GM12865 (cell line): Measurements from ENCODE around the gene MXD3.

Source experiments
- DNase-seq: peaks from one replicate; pipeline ENCODE4 v3.0.0; 2010; ENCODE audit warnings: low read depth
- H3K4me3 ChIP-seq: 2 replicates; pipeline ENCODE4 v1.5.1; 2011; ENCODE audit warnings: mild to moderate bottlenecking, low read depth, low read length, control low read depth
- TF ChIP-seq, protein P1 (sequence below): IDR thresholded peaks from 2 replicates; pipeline ENCODE4 v1.5.1; 2011; ENCODE audit warnings: low read length, control low read depth, low read depth, inconsistent platforms; ENCODE audit not compliant: insufficient read depth; ENCODE audit errors: missing control alignments

MXD3 gene

DNA sequence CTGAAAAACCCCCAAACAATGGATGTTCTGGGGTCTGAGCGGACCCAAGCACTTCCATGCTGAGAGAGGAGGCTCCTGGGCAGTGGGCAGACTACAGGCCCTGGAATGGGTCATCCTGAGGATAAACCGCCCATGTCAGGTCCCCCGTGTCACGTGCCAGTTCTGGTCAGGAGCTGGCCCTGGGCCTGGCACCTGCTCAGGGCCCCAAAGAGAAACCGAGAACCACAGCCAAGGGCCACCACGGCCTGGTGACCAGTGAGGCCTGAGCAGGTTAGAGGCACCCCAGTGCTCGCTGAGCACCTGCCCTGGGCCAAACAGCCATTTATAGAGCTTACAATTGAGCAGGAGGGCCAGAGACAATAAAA, 24.0 kb upstream of the MXD3 start:
- H3K4me3 ChIP-seq = no peak overlapping the region
- TF ChIP-seq, protein P1, sequence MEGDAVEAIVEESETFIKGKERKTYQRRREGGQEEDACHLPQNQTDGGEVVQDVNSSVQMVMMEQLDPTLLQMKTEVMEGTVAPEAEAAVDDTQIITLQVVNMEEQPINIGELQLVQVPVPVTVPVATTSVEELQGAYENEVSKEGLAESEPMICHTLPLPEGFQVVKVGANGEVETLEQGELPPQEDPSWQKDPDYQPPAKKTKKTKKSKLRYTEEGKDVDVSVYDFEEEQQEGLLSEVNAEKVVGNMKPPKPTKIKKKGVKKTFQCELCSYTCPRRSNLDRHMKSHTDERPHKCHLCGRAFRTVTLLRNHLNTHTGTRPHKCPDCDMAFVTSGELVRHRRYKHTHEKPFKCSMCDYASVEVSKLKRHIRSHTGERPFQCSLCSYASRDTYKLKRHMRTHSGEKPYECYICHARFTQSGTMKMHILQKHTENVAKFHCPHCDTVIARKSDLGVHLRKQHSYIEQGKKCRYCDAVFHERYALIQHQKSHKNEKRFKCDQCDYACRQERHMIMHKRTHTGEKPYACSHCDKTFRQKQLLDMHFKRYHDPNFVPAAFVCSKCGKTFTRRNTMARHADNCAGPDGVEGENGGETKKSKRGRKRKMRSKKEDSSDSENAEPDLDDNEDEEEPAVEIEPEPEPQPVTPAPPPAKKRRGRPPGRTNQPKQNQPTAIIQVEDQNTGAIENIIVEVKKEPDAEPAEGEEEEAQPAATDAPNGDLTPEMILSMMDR = no peak
- DNase-seq = no peak

DNA sequence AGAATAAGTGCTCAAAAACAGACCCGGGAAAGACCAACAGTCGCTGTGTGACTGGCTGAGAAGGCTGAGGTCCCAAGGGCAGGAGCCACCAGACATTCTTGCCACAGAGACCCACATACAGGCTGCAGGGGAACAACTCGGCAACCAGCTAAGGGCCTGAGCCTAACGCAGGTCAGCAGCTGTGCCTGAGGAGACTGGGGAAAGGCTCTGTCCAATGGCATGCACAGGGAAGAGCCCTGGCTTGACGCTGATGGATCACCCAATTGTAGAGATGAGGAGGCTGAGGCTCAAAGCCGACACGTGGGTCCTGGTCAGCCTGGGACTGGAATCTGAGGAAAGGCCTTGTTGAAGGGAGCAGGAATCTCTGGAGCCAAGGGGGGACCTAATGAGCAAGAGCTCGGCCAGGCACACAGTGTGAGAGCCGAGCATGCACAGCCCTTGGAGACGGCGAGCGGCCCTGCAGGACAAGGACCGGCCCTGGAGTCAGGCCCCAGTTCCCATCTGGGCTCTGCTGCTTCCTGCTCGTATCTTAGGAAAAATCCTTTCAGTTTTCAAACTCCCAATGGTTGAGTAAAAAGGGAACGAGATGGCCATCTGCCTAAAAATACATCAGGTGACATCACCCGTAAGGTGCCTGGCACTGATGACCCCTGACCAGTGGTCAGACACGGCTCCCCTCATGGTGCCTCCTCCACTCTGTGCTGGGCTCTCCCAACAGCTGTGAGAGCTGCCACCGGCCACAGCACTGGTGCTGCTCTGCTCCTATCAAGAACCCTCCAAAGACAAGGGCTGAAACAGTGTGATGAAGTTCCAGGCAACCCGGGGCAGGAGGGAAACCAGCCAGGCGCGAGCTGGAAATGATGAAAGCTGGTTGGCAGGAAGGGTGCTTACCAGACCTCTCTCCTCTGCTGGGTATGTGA, 23.3 kb upstream of the MXD3 start:
- no peak for DNase-seq
- TF ChIP-seq, protein P1 = no peak
- H3K4me3 ChIP-seq = no peak overlapping the region

DNA sequence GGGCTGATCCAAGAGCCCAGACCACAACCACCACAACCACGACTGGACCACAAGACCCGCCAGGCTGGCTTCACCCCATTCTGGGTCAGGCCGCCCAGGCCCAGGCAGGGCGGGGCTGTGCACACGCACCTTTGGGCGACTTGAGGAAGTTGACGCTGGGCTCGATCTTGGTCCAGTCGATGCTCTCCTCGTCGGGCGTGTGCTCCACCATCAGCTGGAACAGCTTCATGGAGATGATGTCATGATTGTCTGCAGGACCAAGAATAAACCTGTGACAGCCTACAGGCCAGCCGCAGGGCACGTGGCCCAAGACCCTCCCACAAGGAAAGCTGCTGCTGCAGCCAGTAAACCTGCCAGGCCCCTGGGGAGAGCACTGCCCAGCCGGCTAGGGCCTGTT, 22.5 kb upstream of the MXD3 start:
- no peak for DNase-seq
- TF ChIP-seq, protein P1 = no peak

DNA sequence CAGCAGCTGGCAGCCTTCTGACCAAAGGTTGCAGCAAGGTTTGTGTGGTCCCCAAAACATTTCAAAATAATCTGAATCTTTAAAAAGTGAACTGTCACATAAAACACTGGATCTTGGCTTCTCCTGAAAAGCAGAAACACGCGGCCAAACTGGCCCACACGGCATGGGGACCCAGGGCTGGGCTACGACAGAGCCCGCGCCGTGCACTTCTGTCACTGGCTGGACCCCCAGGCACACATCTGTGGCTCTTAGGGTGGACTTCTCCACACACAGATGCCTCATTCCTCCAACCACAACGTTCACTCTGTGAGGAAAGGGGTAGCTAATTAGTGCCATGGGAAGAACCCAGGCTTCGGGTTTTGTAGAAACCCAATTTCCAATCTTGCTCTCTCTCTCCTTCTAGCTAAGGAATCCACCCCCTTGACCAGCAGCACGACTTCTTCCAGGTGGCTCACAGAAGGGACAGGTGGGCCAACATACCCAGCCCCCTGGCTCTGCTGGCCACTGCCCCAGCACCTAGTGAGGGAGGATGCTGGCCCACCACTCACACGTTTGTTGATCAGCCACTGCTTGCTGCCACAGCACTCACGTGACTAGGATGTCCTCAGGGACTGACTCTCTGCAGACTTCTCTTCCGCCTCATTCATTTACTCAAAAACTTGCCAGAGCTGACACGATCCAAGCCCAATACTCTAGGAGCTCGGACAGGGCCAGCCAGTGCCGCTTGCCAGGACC, 21.9 kb upstream of the MXD3 start:
- H3K4me3 ChIP-seq = no peak overlapping the region
- TF ChIP-seq, protein P1 = no peak
- no peak for DNase-seq

More for the DNA sequence above, 22.5 kb upstream of the MXD3 start:
- no peak overlapping the region for H3K4me3 ChIP-seq

GRCh38 chr5:177332896-177333260, 21.2 kb upstream of the MXD3 start:
- TF ChIP-seq, protein P1 = no peak
- H3K4me3 ChIP-seq = no peak overlapping the region

DNA sequence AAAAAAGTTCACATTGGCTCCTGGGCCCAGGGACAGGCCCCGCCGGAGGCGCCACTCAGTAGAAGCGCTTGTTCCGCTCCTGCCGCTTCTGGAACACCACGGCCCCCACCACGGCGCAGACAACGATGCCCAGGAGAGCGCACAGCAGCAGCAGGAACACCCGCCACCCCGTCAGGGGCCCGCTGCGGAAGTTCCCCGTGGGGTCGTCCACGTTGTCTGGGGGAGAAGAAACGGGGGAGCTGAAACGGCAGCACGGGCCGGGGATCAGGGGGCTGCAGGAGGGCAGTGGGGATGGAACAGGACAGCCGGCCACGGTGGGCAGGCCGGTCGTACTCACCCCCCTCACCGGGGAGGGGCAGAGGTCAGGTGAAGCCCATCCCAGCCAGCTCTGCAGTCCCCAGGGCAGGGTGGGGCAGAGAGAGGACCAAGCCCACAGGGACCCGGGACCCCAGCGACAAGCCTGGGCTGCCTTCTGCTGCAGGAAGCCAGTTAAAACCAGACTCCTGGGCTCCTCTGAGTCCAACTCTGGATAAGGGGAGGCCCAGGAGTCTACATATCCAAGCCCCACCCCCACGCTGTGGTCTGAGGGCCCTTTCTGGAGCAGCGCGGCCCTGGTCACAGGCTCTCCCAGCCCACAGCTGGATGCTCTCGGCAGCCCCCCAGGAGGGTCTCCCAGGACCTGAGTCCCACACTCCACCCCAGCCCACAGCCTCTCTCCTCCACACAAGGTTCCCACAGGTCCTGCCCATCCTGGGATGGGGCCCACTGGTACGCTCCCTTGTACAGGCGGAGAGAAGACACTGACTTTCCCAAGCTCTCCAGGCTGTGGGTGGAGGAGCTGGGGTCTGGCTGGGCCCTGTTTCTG, 20.6 kb upstream of the MXD3 start:
- no peak overlapping the region for H3K4me3 ChIP-seq
- TF ChIP-seq, protein P1 = no peak
- no peak for DNase-seq

More at GRCh38 chr5:177332896-177333260, 21.2 kb upstream of the MXD3 start:
- no peak for DNase-seq
